AG09309 (cell line): Measurements from ENCODE around the gene USE1.
A peak's percentile ranks its signal among the peaks of the same experiment; 100 is the strongest.

ENCODE experiments used
- DNase-seq: peaks from one replicate; pipeline ENCODE4 v3.0.0-alpha.2; 2010; ENCODE audit warnings: low read depth
- H3K4me3 ChIP-seq: 2 replicates; pipeline ENCODE4 v1.5.1; 2011; ENCODE audit warnings: mild to moderate bottlenecking, low read depth, low read length, moderate library complexity; ENCODE audit not compliant: control insufficient read depth
- CTCF ChIP-seq: IDR thresholded peaks from 2 replicates; pipeline ENCODE4 v1.5.1; 2011; ENCODE audit warnings: mild to moderate bottlenecking, low read depth, low read length, inconsistent platforms; ENCODE audit not compliant: insufficient read depth, control insufficient read depth; ENCODE audit errors: missing control alignments

The USE1 gene

GRCh38 chr19:17215127-17215971 is at the start of gene USE1:
Gene USE1 (plus strand): TSS chr19:17215357. CDS start chr19:17215406, 49 bp downstream.
- DNase-seq = peak; percentile 57
- TF ChIP-seq CTCF = no peak
- peak within 1 kb of the TSS; percentile 91 for H3K4me3 ChIP-seq

- no peak for TF ChIP-seq CTCF
- DNase-seq = no peak
Measured at GRCh38 chr19:17165715-17166114, 49.4 kb upstream of the USE1 start.

GRCh38 chr19:17170538-17171297 is 44.4 kb upstream of the USE1 start:
- no peak overlapping the region for H3K4me3 ChIP-seq
- no peak for TF ChIP-seq CTCF
- DNase-seq = no peak

More at GRCh38 chr19:17165715-17166114, 49.4 kb upstream of the USE1 start:
- no peak overlapping the region for H3K4me3 ChIP-seq

GRCh38 chr19:17171874-17172273 is 43.3 kb upstream of the USE1 start:
- TF ChIP-seq CTCF = no peak
- no peak overlapping the region for H3K4me3 ChIP-seq
- DNase-seq = no peak

GRCh38 chr19:17172624-17173345 is 42.4 kb upstream of the USE1 start:
- no peak for TF ChIP-seq CTCF
- no peak for DNase-seq
- H3K4me3 ChIP-seq = no peak overlapping the region

- no peak for TF ChIP-seq CTCF
- no peak overlapping the region for H3K4me3 ChIP-seq
- no peak for DNase-seq
Measured at GRCh38 chr19:17178291-17178690, 36.9 kb upstream of the USE1 start.
